CD4-positive, alpha-beta T cell treated with Interleukin-1 beta for 1 hour (primary cell): Measurements from ENCODE around the gene ACTBL2.

Experiments
- DNase-seq, 2 donors: peaks; one replicate each; pipeline ENCODE4 v3.0.0-alpha.2; 2020 to 2022

ACTBL2 gene

GRCh38 chr5:57448287-57448686 is 34.3 kb downstream of the ACTBL2 start:
- DNase-seq: no peak

DNA sequence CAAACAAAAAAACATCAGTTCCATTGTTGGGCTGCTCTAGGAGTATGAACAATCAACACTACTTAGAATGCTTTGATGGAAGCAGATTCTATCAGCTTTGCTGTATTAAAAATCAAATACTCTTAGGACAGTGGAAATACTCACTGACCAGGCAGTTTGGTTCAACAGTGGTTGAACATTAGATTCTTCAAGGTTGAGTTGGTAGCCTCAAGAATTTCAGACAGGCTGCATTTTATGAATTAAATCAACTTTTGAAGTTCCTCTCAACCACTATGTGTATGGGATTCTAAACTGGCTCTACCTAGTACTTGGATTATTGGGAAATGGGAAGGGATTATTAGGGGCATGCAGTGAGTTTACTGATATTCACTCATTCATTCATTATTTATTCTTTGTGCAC is 35.0 kb downstream of the ACTBL2 start:
- no peak for DNase-seq

- DNase-seq: no peak
Measured at GRCh38 chr5:57446966-57447365, 35.6 kb downstream of the ACTBL2 start.

- no peak for DNase-seq
Measured at GRCh38 chr5:57445705-57446037, 36.9 kb downstream of the ACTBL2 start.

- no peak for DNase-seq
Measured at GRCh38 chr5:57445006-57445704, 37.5 kb downstream of the ACTBL2 start.

DNA sequence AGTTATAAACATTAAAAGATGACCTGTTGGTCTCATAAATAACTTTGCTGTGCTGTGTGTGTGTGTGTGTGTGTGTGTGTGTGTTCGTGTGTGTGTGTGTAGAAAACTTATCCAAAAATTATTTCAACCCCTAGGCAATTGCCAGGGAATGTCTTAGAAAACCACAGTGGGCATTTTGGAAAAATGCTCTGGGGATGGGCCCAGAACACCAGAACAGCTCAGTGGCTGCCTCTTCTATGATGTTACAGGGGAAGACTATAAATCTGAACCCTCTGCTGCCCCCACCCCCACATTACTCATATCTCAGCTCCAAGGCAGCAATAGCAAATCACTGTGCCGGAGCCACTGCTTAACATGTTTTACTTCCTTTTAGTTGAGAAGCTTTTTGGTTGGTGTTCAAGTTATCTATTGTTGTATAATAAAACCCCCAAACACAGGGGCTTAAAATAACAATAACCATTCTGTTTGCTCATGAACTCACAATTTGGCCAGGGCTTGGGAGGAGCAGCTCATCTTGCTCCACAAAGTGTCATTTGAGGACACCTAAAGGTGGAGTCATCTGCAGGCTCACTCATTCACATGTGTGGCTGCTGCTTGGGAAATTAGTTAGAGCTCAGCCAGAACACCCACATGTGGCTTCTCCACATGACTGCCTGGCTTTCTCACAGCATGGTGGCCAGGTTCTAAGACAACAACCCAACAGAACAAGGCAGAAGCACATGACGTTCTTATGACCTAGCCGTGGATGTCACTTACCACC is 40.4 kb downstream of the ACTBL2 start:
- DNase-seq: no peak

GRCh38 chr5:57441557-57441956 is 41.1 kb downstream of the ACTBL2 start:
- DNase-seq: no peak

- DNase-seq: no peak
Measured at GRCh38 chr5:57439601-57440000, 43.0 kb downstream of the ACTBL2 start.

GRCh38 chr5:57437976-57438805 is 44.4 kb downstream of the ACTBL2 start:
- no peak for DNase-seq

- no peak for DNase-seq
Measured at GRCh38 chr5:57436586-57436985, 46.0 kb downstream of the ACTBL2 start.

DNA sequence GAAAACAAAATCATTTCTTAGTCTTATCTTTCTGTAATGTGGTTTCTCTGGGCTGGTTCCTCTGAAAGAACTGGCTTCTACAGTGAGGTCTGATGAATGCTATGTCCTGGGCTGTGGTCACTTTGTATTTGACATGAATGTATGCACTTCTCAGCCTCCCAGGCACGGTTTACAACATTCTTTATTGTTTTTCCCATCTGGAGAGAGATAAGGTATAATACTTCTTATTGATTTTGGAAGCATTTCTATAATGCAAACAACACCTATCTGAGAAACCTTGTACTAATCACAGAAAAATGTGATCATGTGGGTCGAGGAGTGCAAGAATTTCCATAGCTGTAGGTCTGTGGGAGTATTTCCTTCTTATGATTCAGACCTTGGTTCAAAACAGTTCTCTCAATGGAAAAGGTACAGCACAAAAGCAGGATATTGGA is 46.9 kb downstream of the ACTBL2 start:
- DNase-seq: no peak

- DNase-seq: no peak
Measured at GRCh38 chr5:57434683-57435082, 47.9 kb downstream of the ACTBL2 start.

- DNase-seq: no peak
Measured at GRCh38 chr5:57434227-57434640, 48.4 kb downstream of the ACTBL2 start.

DNA sequence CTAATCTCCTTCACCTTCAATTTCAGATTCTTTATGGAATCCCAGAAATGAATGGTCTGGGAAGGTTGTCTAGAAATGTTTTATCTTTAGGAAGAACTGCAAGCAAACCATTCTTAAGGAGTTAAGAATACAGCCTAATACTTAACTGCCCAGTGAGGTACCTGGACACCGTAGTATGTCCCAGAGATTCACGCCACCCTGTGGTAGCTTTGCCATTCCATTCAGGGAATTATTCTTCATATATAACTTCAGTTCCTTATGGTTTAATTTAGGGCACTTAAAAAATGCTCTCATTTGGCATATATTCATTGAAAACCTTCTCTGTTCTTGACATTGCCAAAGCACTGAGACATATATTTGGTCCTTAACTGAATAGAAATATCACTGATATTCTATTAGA is 49.7 kb downstream of the ACTBL2 start:
- DNase-seq: no peak

- DNase-seq: no peak
Measured at GRCh38 chr5:57431759-57432158, 50.9 kb downstream of the ACTBL2 start.
